OCI-LY1 (cell line): ENCODE data around the gene MAGEB6.
"Not testable (repeated sequence)": the region's sequence is repeated elsewhere in the genome, so short reads cannot be mapped to it uniquely, and the experiment has no call there.

Experiments
- H2AFZ ChIP-seq: fragments of 200-600 bp; sonication (generic), shearing (Covaris generic); 2 replicates; pipeline ENCODE4 v1.6.0; 2014; ENCODE audit warnings: antibody characterized with exemption, mild to moderate bottlenecking, low read length
- H3F3A ChIP-seq: fragments of 200-600 bp; sonication (generic), shearing (Covaris generic); 2 replicates; pipeline ENCODE4 v1.6.0; 2014; ENCODE audit warnings: mild to moderate bottlenecking, antibody characterized with exemption, low read length, moderate library complexity; ENCODE audit not compliant: insufficient read depth
- H3K27ac ChIP-seq: fragments of 200-600 bp; sonication (generic); 2 replicates; pipeline ENCODE4 v1.5.1; 2014; ENCODE audit warnings: low read length, mixed run types, mild to moderate bottlenecking, low read depth; ENCODE audit not compliant: poor library complexity, severe bottlenecking
- H3K27me3 ChIP-seq: fragments of 200-600 bp; sonication (generic); 2 replicates; pipeline ENCODE4 v1.6.0; 2014; ENCODE audit warnings: antibody characterized with exemption, mild to moderate bottlenecking, low read length, moderate library complexity; ENCODE audit not compliant: insufficient read depth
- H3K36me3 ChIP-seq: fragments of 200-600 bp; sonication (generic); 2 replicates; pipeline ENCODE4 v1.6.1; 2014; ENCODE audit warnings: mild to moderate bottlenecking, antibody characterized with exemption, low read length, moderate library complexity, mixed read lengths; ENCODE audit not compliant: insufficient read depth
- H3K4me1 ChIP-seq: fragments of 200-600 bp; sonication (generic); 2 replicates; pipeline ENCODE4 v1.5.1; 2014; ENCODE audit warnings: mild to moderate bottlenecking, low read length, moderate library complexity; ENCODE audit not compliant: insufficient read depth, severe bottlenecking
- H3K4me2 ChIP-seq: fragments of 200-600 bp; sonication (generic), shearing (Covaris generic); 2 replicates; pipeline ENCODE4 v1.6.1; 2014; ENCODE audit warnings: low read length
- H3K4me3 ChIP-seq: fragments of 200-600 bp; sonication (generic); 2 replicates; pipeline ENCODE4 v1.5.1; 2014; ENCODE audit warnings: low read length, low read depth, mild to moderate bottlenecking, mixed read lengths; ENCODE audit not compliant: poor library complexity, severe bottlenecking
- H3K79me2 ChIP-seq: fragments of 200-600 bp; shearing (Covaris generic); 2 replicates; pipeline ENCODE4 v1.6.1; 2016; ENCODE audit warnings: mixed run types, low read length, mixed read lengths; ENCODE audit not compliant: insufficient read depth
- H3K9ac ChIP-seq: fragments of 200-600 bp; sonication (generic), shearing (Covaris generic); 2 replicates; pipeline ENCODE4 v1.6.1; 2014; ENCODE audit warnings: mild to moderate bottlenecking, low read length, mixed read lengths
- H3K9me2 ChIP-seq: fragments of 200-600 bp; sonication (generic), shearing (Covaris generic); 2 replicates; pipeline ENCODE4 v1.6.1; 2014; ENCODE audit warnings: low read depth, mild to moderate bottlenecking, low read length, mixed read lengths
- H3K9me3 ChIP-seq: fragments of 200-600 bp; shearing (Covaris generic); 2 replicates; pipeline ENCODE4 v1.6.1; 2014; ENCODE audit warnings: low read length, mixed read lengths
- H4K20me1 ChIP-seq: fragments of 200-600 bp; sonication (generic), shearing (Covaris generic); 2 replicates; pipeline ENCODE4 v1.6.0; 2016; ENCODE audit warnings: mild to moderate bottlenecking, low read length; ENCODE audit not compliant: insufficient read depth
- CTCF ChIP-seq: fragments of 200-600 bp; sonication (generic), shearing (Covaris generic); IDR thresholded peaks from 2 replicates; pipeline ENCODE4 v1.5.1; 2017; ENCODE audit warnings: mild to moderate bottlenecking, antibody characterized with exemption, low read length, moderate library complexity, mixed read lengths
- EZH2 ChIP-seq: fragments of 200-600 bp; sonication (generic), shearing (Covaris generic); IDR thresholded peaks from 2 replicates; pipeline ENCODE4 v1.8.0; 2017; ENCODE audit warnings: borderline replicate concordance, mixed run types, mild to moderate bottlenecking, antibody characterized with exemption, low read length, moderate library complexity, mixed read lengths

MAGEB6 gene

GRCh38 chrX:26203561-26203960 lies 11.3 kb downstream of the MAGEB6 start:
- H4K20me1 ChIP-seq: no peaks in the 10 kb centered on the region
- no peak overlapping the region for H3K4me2 ChIP-seq
- no peak for TF ChIP-seq EZH2
- TF ChIP-seq CTCF: no peak
- no peak overlapping the region for H3K27ac ChIP-seq
- no peak overlapping the region for H3K9ac ChIP-seq
- no peak overlapping the region for H3K4me3 ChIP-seq
- no peaks in the 10 kb centered on the region for H3K9me3 ChIP-seq
- H3K79me2 ChIP-seq: no peaks in the 10 kb centered on the region
- no peak overlapping the region for H2AFZ ChIP-seq
- H3K9me2 ChIP-seq: no peaks in the 10 kb centered on the region
- H3K4me1 ChIP-seq: no peaks in the 10 kb centered on the region
- no peaks in the 10 kb centered on the region for H3K27me3 ChIP-seq
- no peaks in the 10 kb centered on the region for H3K36me3 ChIP-seq
- no peaks in the 10 kb centered on the region for H3F3A ChIP-seq

DNA sequence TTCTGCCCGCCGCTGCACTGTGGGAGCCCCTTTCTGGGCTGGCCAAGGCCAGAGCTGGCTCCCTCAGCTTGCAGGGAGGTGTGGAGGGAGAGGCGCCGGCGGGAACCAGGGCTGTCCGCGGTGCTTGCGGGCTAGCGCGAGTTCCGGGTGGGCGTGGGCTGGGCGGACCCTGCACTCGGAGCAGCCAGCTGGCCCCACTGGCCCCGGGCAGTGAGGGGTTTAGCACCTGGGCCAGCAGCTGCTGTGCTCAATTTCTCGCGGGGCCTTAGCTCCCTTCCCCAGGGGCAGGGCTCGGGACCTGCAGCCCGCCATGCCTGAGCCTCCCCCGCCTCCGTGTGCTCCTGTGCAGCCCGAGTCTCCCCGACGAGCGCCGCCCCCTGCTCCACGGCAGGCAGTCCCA lies 12.5 kb downstream of the MAGEB6 start:
- H3K9me2 ChIP-seq, H3K27ac ChIP-seq, H3F3A ChIP-seq, H4K20me1 ChIP-seq, H3K4me1 ChIP-seq, H3K79me2 ChIP-seq, H2AFZ ChIP-seq, H3K9ac ChIP-seq, H3K4me3 ChIP-seq, H3K9me3 ChIP-seq, H3K4me2 ChIP-seq, H3K27me3 ChIP-seq, H3K36me3 ChIP-seq: not testable (repeated sequence)

- H3K79me2 ChIP-seq: no peaks in the 10 kb centered on the region
- no peak overlapping the region for H3K27ac ChIP-seq
- H3K9me2 ChIP-seq: no peaks in the 10 kb centered on the region
- H2AFZ ChIP-seq: no peak overlapping the region
- no peaks in the 10 kb centered on the region for H3K27me3 ChIP-seq
- H3K9me3 ChIP-seq: no peaks in the 10 kb centered on the region
- H3K36me3 ChIP-seq: no peaks in the 10 kb centered on the region
- H3K4me3 ChIP-seq: no peak overlapping the region
- H3K4me1 ChIP-seq: no peaks in the 10 kb centered on the region
- no peaks in the 10 kb centered on the region for H4K20me1 ChIP-seq
- no peak overlapping the region for H3K9ac ChIP-seq
- no peak for TF ChIP-seq CTCF
- TF ChIP-seq EZH2: no peak
- no peaks in the 10 kb centered on the region for H3F3A ChIP-seq
- no peak overlapping the region for H3K4me2 ChIP-seq
Measured at GRCh38 chrX:26208012-26208411, 15.8 kb downstream of the MAGEB6 start.

- no peaks in the 10 kb centered on the region for H4K20me1 ChIP-seq
- H3K4me2 ChIP-seq: no peak within 1 kb of the TSS
- no peak for TF ChIP-seq EZH2
- no peak for TF ChIP-seq CTCF
- no peaks in the 10 kb centered on the region for H3K27me3 ChIP-seq
- H3K9me3 ChIP-seq: no peaks in the 10 kb centered on the region
- no peaks in the 10 kb centered on the region for H3K79me2 ChIP-seq
- no peak within 1 kb of the TSS for H3K4me3 ChIP-seq
- no peaks in the 10 kb centered on the region for H3K9me2 ChIP-seq
- H3K9ac ChIP-seq: no peak within 1 kb of the TSS
- H3F3A ChIP-seq: no peaks in the 10 kb centered on the region
- H2AFZ ChIP-seq: no peak within 1 kb of the TSS
- no peak within 1 kb of the TSS for H3K27ac ChIP-seq
- H3K36me3 ChIP-seq: no peaks in the 10 kb centered on the region
- H3K4me1 ChIP-seq: no peaks in the 10 kb centered on the region
Measured at GRCh38 chrX:26215869-26216268, 23.6 kb downstream of the MAGEB6 start, which contains the start of gene MAGEB5. TSS of gene MAGEB5 (plus strand) at chrX:26216169. CDS start at chrX:26217302, 1,133 bp downstream.
